ENCODE results near the gene VAV3. TPM values are rescaled to one million over a fixed set of nuclear protein-coding genes. Genes with fewer than 3 reads are reported as not detected.

The VAV3 gene
- total and polyA plus RNA-seq, 12 donors, result 1.1 to 8.5 (median 4.1) TPM

DNA sequence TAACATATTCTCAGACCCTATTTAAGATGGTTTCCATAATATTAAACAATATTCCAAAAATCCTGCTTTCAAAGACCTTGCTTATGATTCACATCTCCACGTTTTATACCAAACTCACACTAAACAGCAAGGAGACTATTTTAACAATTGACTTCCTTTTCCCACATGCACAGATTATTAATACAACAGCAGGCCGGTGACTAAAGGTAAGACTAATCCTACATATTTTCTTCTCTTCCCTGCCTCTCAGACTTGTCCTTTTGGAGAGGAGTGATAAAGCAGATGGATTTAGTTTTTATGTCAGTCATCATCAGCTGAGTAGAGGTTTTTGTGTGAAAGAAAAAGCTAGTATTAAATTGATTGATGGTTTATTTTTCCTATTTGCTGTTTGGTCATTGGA, 423.6 kb downstream of the VAV3 start:
- Histone ChIP-seq H3K9me3 (replicated peaks in 1 of 3) (no peaks in the 10 kb centered on the region), H3K4me3 (no peak overlapping the region), H3K4me1 (replicated peaks in 1 of 2) (no peaks in the 10 kb centered on the region), H3K27me3 (no peaks in the 10 kb centered on the region), H3K27ac (no peak overlapping the region), H3K36me3 (replicated peaks in 1 of 2) (no peaks in the 10 kb centered on the region)
- TF ChIP-seq POLR2A (IDR thresholded peaks at IDR 0.05) (no peak), CTCF (IDR thresholded peaks at IDR 0.05) (no peak)
- WGBS, 4 donors, result 69 to 80% (median 74%) methylated on average over 2 of the region's 2 CpGs
- no peak for DNase-seq
- intact Hi-C loops (cut with DNase I), result no loop called here

GRCh38 chr1:107538502-107538901, 426.5 kb downstream of the VAV3 start:
- TF ChIP-seq POLR2A (IDR thresholded peaks at IDR 0.05), result no peak
- TF ChIP-seq CTCF (IDR thresholded peaks at IDR 0.05), result no peak
- no peaks in the 10 kb centered on the region for H3K36me3 ChIP-seq (replicated peaks in 1 of 2)
- 78 to 85% (median 81%) methylated on average over 5 of the region's 5 CpGs for WGBS, 4 donors
- H3K27ac ChIP-seq, result no peak overlapping the region
- no peak for DNase-seq
- no peaks in the 10 kb centered on the region for H3K27me3 ChIP-seq
- H3K4me1 ChIP-seq (replicated peaks in 1 of 2), result no peaks in the 10 kb centered on the region
- intact Hi-C loops (cut with DNase I), result no loop called here
- H3K4me3 ChIP-seq, result no peak overlapping the region
- no peaks in the 10 kb centered on the region for H3K9me3 ChIP-seq (replicated peaks in 1 of 3)

- H3K4me3 ChIP-seq, result no peak overlapping the region
- DNase-seq, result no peak
- H3K4me1 ChIP-seq (replicated peaks in 1 of 2), result no peaks in the 10 kb centered on the region
- 45 to 68% (median 60%) methylated on average over 3 of the region's 3 CpGs for WGBS, 4 donors
- no peak overlapping the region for H3K27ac ChIP-seq
- H3K36me3 ChIP-seq (replicated peaks in 1 of 2), result no peaks in the 10 kb centered on the region
- H3K27me3 ChIP-seq, result no peaks in the 10 kb centered on the region
- intact Hi-C loops (cut with DNase I), result no loop called here
- no peaks in the 10 kb centered on the region for H3K9me3 ChIP-seq (replicated peaks in 1 of 3)
- TF ChIP-seq CTCF (IDR thresholded peaks at IDR 0.05), result no peak
- no peak for TF ChIP-seq POLR2A (IDR thresholded peaks at IDR 0.05)
These were observed 428.7 kb downstream of the VAV3 start for GRCh38 chr1:107536266-107536665.

DNA sequence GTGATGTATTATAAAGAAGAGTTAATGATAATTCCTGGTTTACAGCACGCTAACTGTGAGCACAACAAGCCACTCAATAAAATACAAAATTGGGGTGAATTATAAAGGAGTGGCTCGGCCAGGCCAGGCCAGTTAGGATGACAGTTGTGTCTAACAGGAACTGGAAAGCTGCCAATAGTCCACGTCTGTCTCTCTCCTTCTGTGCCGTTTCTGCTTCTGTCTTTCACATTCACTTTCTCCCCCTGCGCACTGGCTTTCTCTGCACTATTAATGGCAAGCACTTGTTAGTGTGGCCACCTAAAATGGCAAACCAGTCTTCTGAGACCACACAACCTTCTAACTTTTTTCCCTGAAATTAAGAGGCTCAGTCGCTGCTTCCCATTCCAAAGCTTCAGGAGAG, 429.9 kb downstream of the VAV3 start:
- Histone ChIP-seq H3K4me3 (no peak overlapping the region), H3K4me1 (replicated peaks in 1 of 2) (no peaks in the 10 kb centered on the region), H3K9me3 (replicated peaks in 1 of 3) (no peaks in the 10 kb centered on the region), H3K36me3 (replicated peaks in 1 of 2) (no peaks in the 10 kb centered on the region), H3K27ac (no peak overlapping the region), H3K27me3 (no peaks in the 10 kb centered on the region)
- DNase-seq, result peak in 3 of 7 donors; percentile 11 to 56 (median 20)
- 55 to 60% (median 58%) methylated on average over 6 of the region's 6 CpGs for WGBS, 4 donors
- intact Hi-C loops (cut with DNase I), result no loop called here
- no peak for TF ChIP-seq CTCF (IDR thresholded peaks at IDR 0.05)
- no peak for TF ChIP-seq POLR2A (IDR thresholded peaks at IDR 0.05)

All from adrenal gland (tissue), 12 donors.